HFF-Myc (cell line): Measurements from ENCODE around the gene RIBC2.
"Not testable (repeated sequence)": the region's sequence is repeated elsewhere in the genome, so short reads cannot be mapped to it uniquely, and the experiment has no call there.

Experiments used
- DNase-seq: peaks from one replicate; pipeline ENCODE4 v3.0.0-alpha.2; 2011; ENCODE audit warnings: low read depth; ENCODE audit errors: extremely low read depth
- H3K4me3 ChIP-seq: replicated peaks from 2 replicates; pipeline ENCODE4 v1.5.1; 2011; ENCODE audit warnings: low read depth, mild to moderate bottlenecking, control low read depth, low read length
- TF ChIP-seq, protein P1 (sequence below): IDR thresholded peaks from 2 replicates; pipeline ENCODE4 v1.5.1; 2012; ENCODE audit warnings: mild to moderate bottlenecking, low read depth, low read length, control low read depth; ENCODE audit errors: missing control alignments

RIBC2 gene, protein sequence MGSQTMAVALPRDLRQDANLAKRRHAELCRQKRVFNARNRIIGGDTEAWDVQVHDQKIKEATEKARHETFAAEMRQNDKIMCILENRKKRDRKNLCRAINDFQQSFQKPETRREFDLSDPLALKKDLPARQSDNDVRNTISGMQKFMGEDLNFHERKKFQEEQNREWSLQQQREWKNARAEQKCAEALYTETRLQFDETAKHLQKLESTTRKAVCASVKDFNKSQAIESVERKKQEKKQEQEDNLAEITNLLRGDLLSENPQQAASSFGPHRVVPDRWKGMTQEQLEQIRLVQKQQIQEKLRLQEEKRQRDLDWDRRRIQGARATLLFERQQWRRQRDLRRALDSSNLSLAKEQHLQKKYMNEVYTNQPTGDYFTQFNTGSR

DNA sequence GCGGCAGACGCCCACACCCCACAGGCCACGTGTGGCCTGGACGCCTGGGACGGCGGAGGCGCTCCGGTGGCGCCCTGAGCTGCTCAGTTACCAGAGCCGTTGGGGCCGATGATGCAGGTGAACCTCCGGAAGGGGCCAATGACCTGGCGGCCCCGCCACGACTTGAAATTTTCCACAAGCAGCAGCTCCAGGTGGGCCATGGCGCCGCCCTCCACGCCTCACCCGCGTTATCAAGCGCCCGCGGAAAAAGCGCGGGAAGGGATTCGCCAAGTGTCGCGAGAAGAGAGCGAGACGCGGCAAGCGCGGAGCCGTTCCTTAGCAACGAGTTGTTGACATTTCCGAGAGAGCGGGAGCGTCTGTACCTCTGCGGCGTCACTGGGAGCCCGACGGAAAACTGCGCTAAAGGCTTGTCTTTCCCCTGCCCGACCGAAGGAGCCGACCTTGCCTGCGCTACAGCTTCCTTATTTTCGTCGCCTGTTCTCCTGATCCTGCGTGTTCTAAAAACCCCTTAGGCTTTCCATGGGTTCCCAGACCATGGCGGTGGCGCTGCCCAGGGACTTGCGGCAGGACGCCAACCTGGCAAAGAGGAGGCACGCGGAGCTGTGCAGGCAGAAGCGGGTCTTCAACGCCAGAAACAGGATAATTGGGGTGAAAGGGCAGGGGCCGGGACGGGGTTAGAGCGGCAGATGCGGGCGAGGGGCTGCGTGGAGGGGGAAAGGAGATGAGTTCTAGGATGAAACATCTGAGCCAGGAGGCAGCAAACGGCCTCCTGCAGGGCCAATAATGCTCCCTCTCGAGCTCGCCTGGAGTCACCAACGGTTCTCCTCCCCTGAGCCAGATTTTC lies at the start of gene RIBC2, which contains the start of gene SMC1B:
RIBC2 (plus strand) TSS at position 326 of the 844 bp plus-strand sequence; CDS start at position 520, 194 bp downstream.
SMC1B (minus strand) TSS at position 232 of the 844 bp plus-strand sequence; CDS start at position 200, 32 bp downstream.
- TF ChIP-seq, protein P1, sequence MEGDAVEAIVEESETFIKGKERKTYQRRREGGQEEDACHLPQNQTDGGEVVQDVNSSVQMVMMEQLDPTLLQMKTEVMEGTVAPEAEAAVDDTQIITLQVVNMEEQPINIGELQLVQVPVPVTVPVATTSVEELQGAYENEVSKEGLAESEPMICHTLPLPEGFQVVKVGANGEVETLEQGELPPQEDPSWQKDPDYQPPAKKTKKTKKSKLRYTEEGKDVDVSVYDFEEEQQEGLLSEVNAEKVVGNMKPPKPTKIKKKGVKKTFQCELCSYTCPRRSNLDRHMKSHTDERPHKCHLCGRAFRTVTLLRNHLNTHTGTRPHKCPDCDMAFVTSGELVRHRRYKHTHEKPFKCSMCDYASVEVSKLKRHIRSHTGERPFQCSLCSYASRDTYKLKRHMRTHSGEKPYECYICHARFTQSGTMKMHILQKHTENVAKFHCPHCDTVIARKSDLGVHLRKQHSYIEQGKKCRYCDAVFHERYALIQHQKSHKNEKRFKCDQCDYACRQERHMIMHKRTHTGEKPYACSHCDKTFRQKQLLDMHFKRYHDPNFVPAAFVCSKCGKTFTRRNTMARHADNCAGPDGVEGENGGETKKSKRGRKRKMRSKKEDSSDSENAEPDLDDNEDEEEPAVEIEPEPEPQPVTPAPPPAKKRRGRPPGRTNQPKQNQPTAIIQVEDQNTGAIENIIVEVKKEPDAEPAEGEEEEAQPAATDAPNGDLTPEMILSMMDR: no peak
- H3K4me3 ChIP-seq: peak within 1 kb of the TSS; percentile 36
- DNase-seq: peak; percentile 56

DNA sequence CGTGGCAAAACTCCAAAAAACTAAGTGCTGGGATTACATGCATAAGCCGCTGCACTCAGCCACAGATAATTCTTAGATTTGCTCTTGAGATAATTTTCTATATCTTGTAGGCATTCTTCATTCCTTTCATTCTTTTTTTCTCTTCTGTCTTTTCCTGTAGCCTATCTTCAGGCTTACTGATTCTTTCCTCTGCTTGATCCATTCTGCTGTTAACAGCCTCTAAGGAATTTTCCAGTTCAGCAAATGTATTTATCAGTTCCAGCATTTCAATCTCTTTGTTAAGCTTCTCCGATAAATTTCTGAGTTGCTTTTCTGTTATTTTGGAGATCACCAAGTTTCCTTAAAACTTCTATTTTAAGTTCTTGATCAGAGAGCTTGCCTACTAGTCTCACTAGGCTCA lies 46.8 kb upstream of the RIBC2 start:
- no peak overlapping the region for H3K4me3 ChIP-seq
- TF ChIP-seq, protein P1: no peak
- DNase-seq: no peak

DNA sequence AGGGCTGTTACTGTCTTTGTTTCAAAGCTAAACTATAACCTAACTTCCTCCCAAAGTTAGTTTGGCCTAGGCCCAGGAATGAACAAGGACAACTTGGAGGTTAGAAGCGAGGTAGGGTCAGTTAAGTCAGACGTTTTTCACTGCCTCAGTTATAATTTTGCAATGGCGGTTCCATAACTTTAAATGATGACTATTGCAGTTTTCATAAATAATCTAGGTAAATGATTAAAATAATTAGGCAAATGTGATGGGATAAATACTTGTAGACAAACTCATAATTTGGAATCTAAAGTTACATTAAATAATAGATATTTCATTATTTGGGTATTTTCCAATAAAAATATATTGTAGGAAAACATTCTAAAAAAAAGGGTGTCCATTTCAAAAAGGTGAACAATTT lies 39.9 kb upstream of the RIBC2 start:
- DNase-seq, H3K4me3 ChIP-seq: not testable (repeated sequence)

DNA sequence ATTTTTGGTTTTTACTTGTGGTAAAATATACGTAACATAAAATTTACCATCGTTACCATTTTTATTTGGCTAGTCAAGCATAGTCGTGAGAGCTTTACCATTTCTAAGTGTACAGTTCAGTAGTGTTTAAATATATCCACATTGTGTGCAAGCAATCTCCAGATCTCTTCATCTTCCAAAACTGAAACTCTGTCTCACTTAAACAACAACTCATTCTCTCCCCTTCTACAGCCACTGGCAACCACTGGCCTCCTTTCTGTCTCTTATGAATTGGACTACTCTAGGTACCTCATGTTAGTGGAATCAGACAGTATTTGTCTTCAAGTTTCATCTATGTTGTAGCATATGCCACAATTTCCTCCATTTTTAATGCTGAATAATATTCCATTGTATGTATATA lies 37.5 kb upstream of the RIBC2 start:
- no peak for DNase-seq
- H3K4me3 ChIP-seq: no peak overlapping the region
- TF ChIP-seq, protein P1: no peak

DNA sequence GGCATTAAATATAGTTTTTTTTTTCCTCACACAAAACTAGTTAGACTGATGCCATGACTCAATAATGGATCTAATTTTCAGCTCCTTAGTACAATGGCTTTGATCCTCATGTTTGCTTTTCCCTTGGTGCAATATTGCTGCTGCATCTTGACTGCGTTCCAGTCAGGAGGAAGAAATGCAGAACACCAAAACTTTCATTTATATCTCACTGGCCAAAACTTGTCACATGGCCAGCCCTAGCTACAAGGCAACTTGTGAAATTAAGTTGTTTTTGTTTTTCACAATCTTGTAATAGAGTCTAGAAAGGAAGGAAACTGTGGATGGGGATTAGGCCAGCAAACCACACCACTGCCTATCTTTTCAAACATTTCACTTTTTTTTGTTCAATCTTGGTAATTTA lies 36.8 kb upstream of the RIBC2 start:
- no peak for DNase-seq
- no peak overlapping the region for H3K4me3 ChIP-seq
- TF ChIP-seq, protein P1: no peak

DNA sequence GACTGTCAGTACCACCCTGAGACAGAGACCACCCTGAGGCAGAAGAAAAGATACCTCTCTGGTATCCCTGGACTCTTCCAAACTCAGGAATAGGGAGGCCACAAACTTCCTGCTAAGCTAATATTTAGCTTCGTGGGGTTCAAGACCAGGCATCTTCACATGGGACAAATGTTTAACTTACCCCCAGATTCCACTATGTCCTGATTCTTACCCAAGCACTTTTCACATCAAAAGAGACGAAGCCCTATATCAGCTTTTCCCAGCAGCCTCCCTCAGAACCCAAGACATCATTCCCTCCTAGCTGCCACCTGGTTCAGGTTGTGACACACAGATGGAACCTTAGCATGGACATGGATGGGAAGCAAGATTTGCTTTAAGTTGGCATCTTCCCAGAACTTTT lies 32.1 kb upstream of the RIBC2 start:
- DNase-seq: no peak
- H3K4me3 ChIP-seq: no peak overlapping the region
- TF ChIP-seq, protein P1: no peak

DNA sequence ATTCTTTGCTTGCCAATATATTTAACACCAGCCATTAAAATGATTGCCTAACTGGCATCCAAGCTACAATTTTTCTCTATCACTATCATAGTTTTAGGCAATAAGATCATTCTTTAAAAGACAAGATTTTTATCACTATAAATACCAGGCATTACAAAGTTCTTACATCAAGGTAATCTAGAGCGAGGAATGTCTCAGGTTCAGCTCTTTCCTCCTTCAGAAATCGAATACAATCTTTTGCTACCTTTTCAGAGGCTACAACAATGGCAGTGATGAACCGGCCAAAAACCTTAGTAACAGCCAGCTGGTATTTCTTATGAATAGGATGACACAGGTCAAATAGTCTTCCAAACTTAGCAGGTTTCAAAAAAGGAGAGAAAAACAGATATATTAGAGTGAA lies 23.9 kb upstream of the RIBC2 start:
- TF ChIP-seq, protein P1: no peak
- no peak overlapping the region for H3K4me3 ChIP-seq
- no peak for DNase-seq
